ENCODE data around the gene FBXL22.

- TF ChIP-seq CTCF (IDR thresholded peaks at IDR 0.05), result no peak
- TF ChIP-seq POLR2AphosphoS5 (IDR thresholded peaks at IDR 0.05), result no peak
- TF ChIP-seq EP300 (IDR thresholded peaks at IDR 0.05), result no peak
- TF ChIP-seq POLR2A (IDR thresholded peaks at IDR 0.05; ENCODE audit: low read depth), result no peak
Observed at GRCh38 chr15:63605816-63606215, 8.6 kb downstream of the FBXL22 start.

Data from esophagus muscularis mucosa (tissue), 4 donors.